Measurements from ENCODE around the gene MYOM1.

MYOM1 gene

DNA sequence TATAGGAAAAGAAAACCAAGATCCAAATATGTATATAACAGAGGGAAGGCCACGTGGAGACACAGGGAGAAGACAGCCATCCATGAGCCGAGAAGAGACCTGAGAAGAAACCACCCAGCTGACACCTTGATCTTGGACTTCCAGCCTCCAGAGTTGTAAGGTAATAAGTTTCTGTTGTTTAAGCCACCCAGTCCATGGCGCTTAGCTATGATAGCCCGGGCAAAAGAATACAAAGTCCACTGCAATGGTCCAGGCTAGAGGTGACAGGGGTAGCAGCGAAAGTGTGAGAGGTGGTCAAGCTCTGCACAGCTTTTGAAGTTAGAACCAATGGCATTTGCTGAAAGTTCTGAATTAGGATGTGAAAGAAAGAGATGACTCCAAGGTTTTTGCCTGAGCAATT is 2.8 kb downstream of the MYOM1 start:
- no peaks in the 10 kb centered on the region for H3K79me2 ChIP-seq (ENCODE audit: control insufficient read depth, insufficient read depth, low read length, poor library complexity)
- no peak overlapping the region for H3K18ac ChIP-seq (ENCODE audit: low read length)
- H3K27ac ChIP-seq (ENCODE audit: low read depth, low read length), result no peak overlapping the region
- no peak overlapping the region for H2BK12ac ChIP-seq (ENCODE audit: low read length)
- DNase-seq, result no peak
- H3K79me1 ChIP-seq (ENCODE audit: low read length), result no peaks in the 10 kb centered on the region
- H4K12ac ChIP-seq (ENCODE audit: low read depth, low read length), result no peak overlapping the region
- no peak overlapping the region for H3K9ac ChIP-seq (ENCODE audit: low read length)
- no peaks in the 10 kb centered on the region for H3K9me3 ChIP-seq (ENCODE audit: insufficient read depth, low read depth, low read length)
- no peaks in the 10 kb centered on the region for H3K27me3 ChIP-seq (ENCODE audit: insufficient read depth, low read length)
- no peak overlapping the region for H4K8ac ChIP-seq (ENCODE audit: low read depth, low read length)
- H3K4ac ChIP-seq (ENCODE audit: low read depth, low read length), result no peak overlapping the region
- peaks cover 0 to 2% of the 10 kb centered on the region in 2 experiments for H3K4me1 ChIP-seq (ENCODE audit: control insufficient read depth in 1 of 2, insufficient read depth in 2 of 2, low read length in 2 of 2)
- H2BK120ac ChIP-seq (ENCODE audit: insufficient read depth, low read length, poor library complexity), result no peak overlapping the region
- H3K4me2 ChIP-seq (ENCODE audit: low read length), result no peak overlapping the region
- no CpG with 5 or more reads among the region's 5 CpGs for WGBS (ENCODE audit: extremely low coverage, insufficient coverage, insufficient read length)
- H3K4me3 ChIP-seq (ENCODE audit: low read depth, low read length), result no peak overlapping the region
- no peak overlapping the region for H2AK5ac ChIP-seq (ENCODE audit: low read length)
- no peak overlapping the region for H2BK5ac ChIP-seq (ENCODE audit: low read depth, low read length, poor library complexity)
- H3K36me3 ChIP-seq (ENCODE audit: control insufficient read depth in 1 of 2, insufficient read depth in 2 of 2, low read length in 2 of 2), result no peaks in the 10 kb centered on the region
- no peak overlapping the region for H2AFZ ChIP-seq (ENCODE audit: insufficient read depth, low read length, poor library complexity)
- no peak overlapping the region for H3K14ac ChIP-seq (ENCODE audit: low read length)
- H4K91ac ChIP-seq (ENCODE audit: low read depth, low read length), result no peak overlapping the region
- no peak overlapping the region for H3K23ac ChIP-seq (ENCODE audit: low read length)

GRCh38 chr18:3214855-3215637 is 4.7 kb downstream of the MYOM1 start:
- no peak for DNase-seq
- Histone ChIP-seq H2AK5ac (ENCODE audit: low read length) (no peak overlapping the region), H3K14ac (ENCODE audit: low read length) (no peak overlapping the region), H2AFZ (ENCODE audit: insufficient read depth, low read length, poor library complexity) (no peak overlapping the region), H3K27me3 (ENCODE audit: insufficient read depth, low read length) (no peaks in the 10 kb centered on the region), H3K36me3 (ENCODE audit: control insufficient read depth in 1 of 2, insufficient read depth in 2 of 2, low read length in 2 of 2) (no peaks in the 10 kb centered on the region), H3K18ac (ENCODE audit: low read length) (no peak overlapping the region), H3K9ac (ENCODE audit: low read length) (no peak overlapping the region), H2BK120ac (ENCODE audit: insufficient read depth, low read length, poor library complexity) (no peak overlapping the region), H3K4ac (ENCODE audit: low read depth, low read length) (no peak overlapping the region), H4K91ac (ENCODE audit: low read depth, low read length) (no peak overlapping the region), H3K79me1 (ENCODE audit: low read length) (no peaks in the 10 kb centered on the region), H3K27ac (ENCODE audit: low read depth, low read length) (no peak overlapping the region), H3K79me2 (ENCODE audit: control insufficient read depth, insufficient read depth, low read length, poor library complexity) (no peaks in the 10 kb centered on the region), H3K9me3 (ENCODE audit: insufficient read depth, low read depth, low read length) (no peaks in the 10 kb centered on the region), H2BK5ac (ENCODE audit: low read depth, low read length, poor library complexity) (no peak overlapping the region), H4K8ac (ENCODE audit: low read depth, low read length) (no peak overlapping the region), H4K12ac (ENCODE audit: low read depth, low read length) (no peak overlapping the region), H3K4me2 (ENCODE audit: low read length) (no peak overlapping the region), H3K4me1 (ENCODE audit: control insufficient read depth in 1 of 2, insufficient read depth in 2 of 2, low read length in 2 of 2) (peaks cover 0 to 2% of the 10 kb centered on the region in 2 experiments), H3K23ac (ENCODE audit: low read length) (no peak overlapping the region), H2BK12ac (ENCODE audit: low read length) (no peak overlapping the region), H3K4me3 (ENCODE audit: low read depth, low read length) (no peak overlapping the region)
- WGBS (ENCODE audit: extremely low coverage, insufficient coverage, insufficient read length), result no CpG with 5 or more reads among the region's 36 CpGs

- no peak for DNase-seq
- Histone ChIP-seq H3K4me2 (ENCODE audit: low read length) (no peak overlapping the region), H3K27ac (ENCODE audit: low read depth, low read length) (no peak overlapping the region), H3K79me1 (ENCODE audit: low read length) (no peaks in the 10 kb centered on the region), H3K79me2 (ENCODE audit: control insufficient read depth, insufficient read depth, low read length, poor library complexity) (no peaks in the 10 kb centered on the region), H3K14ac (ENCODE audit: low read length) (no peak overlapping the region), H3K9me3 (ENCODE audit: insufficient read depth, low read depth, low read length) (no peaks in the 10 kb centered on the region), H2BK5ac (ENCODE audit: low read depth, low read length, poor library complexity) (no peak overlapping the region), H2AFZ (ENCODE audit: insufficient read depth, low read length, poor library complexity) (no peak overlapping the region), H3K27me3 (ENCODE audit: insufficient read depth, low read length) (no peaks in the 10 kb centered on the region), H2BK12ac (ENCODE audit: low read length) (no peak overlapping the region), H3K36me3 (ENCODE audit: control insufficient read depth in 1 of 2, insufficient read depth in 2 of 2, low read length in 2 of 2) (no peaks in the 10 kb centered on the region), H4K91ac (ENCODE audit: low read depth, low read length) (no peak overlapping the region), H3K9ac (ENCODE audit: low read length) (no peak overlapping the region), H4K8ac (ENCODE audit: low read depth, low read length) (no peak overlapping the region), H3K23ac (ENCODE audit: low read length) (no peak overlapping the region), H2BK120ac (ENCODE audit: insufficient read depth, low read length, poor library complexity) (no peak overlapping the region), H4K12ac (ENCODE audit: low read depth, low read length) (no peak overlapping the region), H3K4ac (ENCODE audit: low read depth, low read length) (no peak overlapping the region), H2AK5ac (ENCODE audit: low read length) (no peak overlapping the region), H3K4me3 (ENCODE audit: low read depth, low read length) (no peak overlapping the region), H3K18ac (ENCODE audit: low read length) (no peak overlapping the region), H3K4me1 (ENCODE audit: control insufficient read depth in 1 of 2, insufficient read depth in 2 of 2, low read length in 2 of 2) (peaks cover 0 to 2% of the 10 kb centered on the region in 2 experiments)
- no CpG with 5 or more reads among the region's 6 CpGs for WGBS (ENCODE audit: extremely low coverage, insufficient coverage, insufficient read length)
Observed at GRCh38 chr18:3213300-3214059, 6.3 kb downstream of the MYOM1 start.

- H4K8ac ChIP-seq (ENCODE audit: low read depth, low read length), result no peak overlapping the region
- no peak for DNase-seq
- no peaks in the 10 kb centered on the region for H3K79me1 ChIP-seq (ENCODE audit: low read length)
- no peak overlapping the region for H2AFZ ChIP-seq (ENCODE audit: insufficient read depth, low read length, poor library complexity)
- H3K14ac ChIP-seq (ENCODE audit: low read length), result no peak overlapping the region
- H2AK5ac ChIP-seq (ENCODE audit: low read length), result no peak overlapping the region
- no peaks in the 10 kb centered on the region for H3K79me2 ChIP-seq (ENCODE audit: control insufficient read depth, insufficient read depth, low read length, poor library complexity)
- H3K4ac ChIP-seq (ENCODE audit: low read depth, low read length), result no peak overlapping the region
- no peaks in the 10 kb centered on the region for H3K36me3 ChIP-seq (ENCODE audit: control insufficient read depth in 1 of 2, insufficient read depth in 2 of 2, low read length in 2 of 2)
- no peaks in the 10 kb centered on the region for H3K27me3 ChIP-seq (ENCODE audit: insufficient read depth, low read length)
- no peak overlapping the region for H3K9ac ChIP-seq (ENCODE audit: low read length)
- WGBS (ENCODE audit: extremely low coverage, insufficient coverage, insufficient read length), result no CpG with 5 or more reads among the region's 4 CpGs
- peaks cover 0 to 2% of the 10 kb centered on the region in 2 experiments for H3K4me1 ChIP-seq (ENCODE audit: control insufficient read depth in 1 of 2, insufficient read depth in 2 of 2, low read length in 2 of 2)
- H4K91ac ChIP-seq (ENCODE audit: low read depth, low read length), result no peak overlapping the region
- H2BK120ac ChIP-seq (ENCODE audit: insufficient read depth, low read length, poor library complexity), result no peak overlapping the region
- H2BK5ac ChIP-seq (ENCODE audit: low read depth, low read length, poor library complexity), result no peak overlapping the region
- no peak overlapping the region for H3K27ac ChIP-seq (ENCODE audit: low read depth, low read length)
- no peak overlapping the region for H3K18ac ChIP-seq (ENCODE audit: low read length)
- H2BK12ac ChIP-seq (ENCODE audit: low read length), result no peak overlapping the region
- H3K4me3 ChIP-seq (ENCODE audit: low read depth, low read length), result no peak overlapping the region
- H4K12ac ChIP-seq (ENCODE audit: low read depth, low read length), result no peak overlapping the region
- no peaks in the 10 kb centered on the region for H3K9me3 ChIP-seq (ENCODE audit: insufficient read depth, low read depth, low read length)
- no peak overlapping the region for H3K4me2 ChIP-seq (ENCODE audit: low read length)
- no peak overlapping the region for H3K23ac ChIP-seq (ENCODE audit: low read length)
Observed at GRCh38 chr18:3212657-3213056, 7.1 kb downstream of the MYOM1 start.
